ACC112 (cell line): ENCODE results near the gene ADCY3.

ENCODE experiments used
- H2AFZ ChIP-seq: fragments of 200-600 bp; sonication (generic); one replicate; pipeline ENCODE4 v1.6.0; 2017; ENCODE audit warnings: antibody characterized with exemption, low read length; ENCODE audit not compliant: unreplicated experiment
- H3K27ac ChIP-seq: fragments of 200-600 bp; sonication (generic); 2 replicates; pipeline ENCODE4 v1.5.1; 2014; ENCODE audit warnings: low read depth, mild to moderate bottlenecking, antibody characterized with exemption, low read length, moderate library complexity
- H3K27me3 ChIP-seq: fragments of 200-600 bp; sonication (generic); 2 replicates; pipeline ENCODE4 v1.6.1; 2014; ENCODE audit warnings: mild to moderate bottlenecking, antibody characterized with exemption, low read length, moderate library complexity, mixed read lengths; ENCODE audit not compliant: insufficient read depth
- H3K36me3 ChIP-seq: fragments of 200-600 bp; sonication (generic); 2 replicates; pipeline ENCODE4 v1.6.1; 2016; ENCODE audit warnings: mild to moderate bottlenecking, antibody characterized with exemption, low read length, moderate library complexity, mixed read lengths; ENCODE audit not compliant: insufficient read depth
- H3K4me1 ChIP-seq: fragments of 200-600 bp; sonication (generic); one replicate; pipeline ENCODE4 v1.6.1; 2016; ENCODE audit warnings: low read length, mixed read lengths; ENCODE audit not compliant: insufficient read depth, unreplicated experiment, control insufficient read depth
- H3K4me3 ChIP-seq: fragments of 200-600 bp; sonication (generic); 2 replicates; pipeline ENCODE4 v1.5.1; 2014; ENCODE audit warnings: mild to moderate bottlenecking, low read depth, low read length
- H3K79me2 ChIP-seq: fragments of 200-600 bp; sonication (generic); one replicate; pipeline ENCODE4 v1.6.0; 2016; ENCODE audit warnings: low read length; ENCODE audit not compliant: control insufficient read depth, unreplicated experiment, insufficient read depth

The ADCY3 gene

DNA sequence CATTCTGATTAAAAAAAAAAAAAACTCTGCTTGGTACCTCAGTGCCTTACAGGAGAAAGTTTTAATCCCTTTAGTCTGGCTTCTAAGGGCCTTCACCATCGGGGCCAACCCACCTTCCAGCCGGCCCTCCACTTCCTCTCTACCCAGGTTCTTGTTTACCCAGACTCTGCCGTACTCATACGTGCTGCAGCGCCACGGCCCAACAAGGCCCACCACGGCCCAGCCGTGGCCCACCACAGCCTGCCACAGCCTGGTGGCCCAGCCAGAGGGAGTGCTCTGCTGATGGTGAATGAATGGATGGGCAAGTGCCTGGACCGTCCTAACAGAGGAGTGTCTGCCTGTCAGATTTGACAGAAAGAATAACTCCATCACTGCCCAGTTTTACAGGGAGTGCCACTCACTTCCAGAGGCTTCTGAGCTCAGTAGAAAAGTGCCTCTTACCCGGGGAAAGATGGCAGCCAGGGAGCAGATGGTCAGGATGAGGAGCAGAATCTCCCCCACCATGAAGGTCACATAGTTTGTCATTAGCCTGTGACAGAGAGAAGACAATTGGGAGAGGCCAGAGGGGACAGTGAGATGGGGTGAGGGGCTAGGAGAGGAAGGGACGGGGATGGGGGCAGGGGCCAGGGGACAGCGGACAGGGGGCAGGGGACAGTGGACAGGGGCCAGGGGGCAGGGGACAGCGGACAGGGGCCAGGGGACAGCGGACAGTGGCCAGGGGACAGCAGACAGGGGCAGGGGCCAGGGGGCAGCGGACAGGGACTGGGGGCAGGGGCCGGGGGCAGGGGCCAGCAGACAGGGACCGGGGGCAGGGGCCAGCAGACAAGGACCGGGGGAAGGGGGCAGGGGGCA lies 88.6 kb downstream of the ADCY3 start:
- H3K27me3 ChIP-seq, result no peaks in the 10 kb centered on the region
- no peak overlapping the region for H3K27ac ChIP-seq
- no peaks in the 10 kb centered on the region for H3K79me2 ChIP-seq
- H3K4me1 ChIP-seq, result peaks cover 10% of the 10 kb centered on the region
- no peak overlapping the region for H3K4me3 ChIP-seq
- H3K36me3 ChIP-seq, result no peaks in the 10 kb centered on the region
- H2AFZ ChIP-seq, result no peak overlapping the region

DNA sequence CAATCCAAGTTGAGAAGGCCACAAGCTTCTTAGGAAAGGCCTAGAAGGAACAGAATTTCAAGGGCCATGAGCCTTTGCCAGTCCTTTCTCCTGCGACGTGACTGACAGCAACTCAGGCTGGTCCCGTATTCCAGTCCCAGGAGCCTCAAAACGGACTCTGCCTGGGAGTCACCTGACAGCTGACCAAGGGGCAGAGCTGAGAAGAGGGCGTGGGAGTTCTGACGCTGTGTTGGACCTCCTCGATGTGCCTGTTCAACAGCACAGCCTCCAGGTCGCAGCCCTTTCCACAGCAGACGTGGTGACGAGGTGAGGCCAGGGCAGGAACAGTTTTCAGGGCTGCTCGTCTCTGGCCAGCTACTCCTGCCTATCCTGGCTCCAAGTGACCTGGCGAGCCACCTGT lies 89.3 kb downstream of the ADCY3 start:
- Histone ChIP-seq H3K27me3 (no peaks in the 10 kb centered on the region), H3K36me3 (no peaks in the 10 kb centered on the region), H2AFZ (no peak overlapping the region), H3K79me2 (no peaks in the 10 kb centered on the region), H3K4me3 (no peak overlapping the region), H3K27ac (no peak overlapping the region), H3K4me1 (peaks cover 15% of the 10 kb centered on the region)

DNA sequence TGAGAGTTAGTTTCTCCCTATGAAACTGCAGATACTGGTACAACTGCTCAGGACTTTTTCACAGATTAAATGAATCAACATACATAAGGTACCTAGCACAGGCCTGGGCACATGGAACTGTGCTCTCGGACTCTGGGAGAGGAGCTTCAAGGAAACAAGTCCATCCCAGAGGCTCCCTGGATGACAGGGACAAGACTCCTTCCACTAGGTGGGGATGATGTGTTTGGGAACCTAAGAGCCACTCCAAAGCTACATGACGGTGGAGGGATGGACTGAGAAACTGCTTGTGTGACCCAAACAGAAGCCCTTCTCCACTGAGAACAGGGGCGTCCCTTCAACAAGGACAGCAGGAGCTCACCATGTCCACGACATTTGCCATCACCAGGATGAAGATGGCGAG lies 89.7 kb downstream of the ADCY3 start:
- H3K36me3 ChIP-seq, result no peaks in the 10 kb centered on the region
- H2AFZ ChIP-seq, result no peak overlapping the region
- no peaks in the 10 kb centered on the region for H3K27me3 ChIP-seq

DNA sequence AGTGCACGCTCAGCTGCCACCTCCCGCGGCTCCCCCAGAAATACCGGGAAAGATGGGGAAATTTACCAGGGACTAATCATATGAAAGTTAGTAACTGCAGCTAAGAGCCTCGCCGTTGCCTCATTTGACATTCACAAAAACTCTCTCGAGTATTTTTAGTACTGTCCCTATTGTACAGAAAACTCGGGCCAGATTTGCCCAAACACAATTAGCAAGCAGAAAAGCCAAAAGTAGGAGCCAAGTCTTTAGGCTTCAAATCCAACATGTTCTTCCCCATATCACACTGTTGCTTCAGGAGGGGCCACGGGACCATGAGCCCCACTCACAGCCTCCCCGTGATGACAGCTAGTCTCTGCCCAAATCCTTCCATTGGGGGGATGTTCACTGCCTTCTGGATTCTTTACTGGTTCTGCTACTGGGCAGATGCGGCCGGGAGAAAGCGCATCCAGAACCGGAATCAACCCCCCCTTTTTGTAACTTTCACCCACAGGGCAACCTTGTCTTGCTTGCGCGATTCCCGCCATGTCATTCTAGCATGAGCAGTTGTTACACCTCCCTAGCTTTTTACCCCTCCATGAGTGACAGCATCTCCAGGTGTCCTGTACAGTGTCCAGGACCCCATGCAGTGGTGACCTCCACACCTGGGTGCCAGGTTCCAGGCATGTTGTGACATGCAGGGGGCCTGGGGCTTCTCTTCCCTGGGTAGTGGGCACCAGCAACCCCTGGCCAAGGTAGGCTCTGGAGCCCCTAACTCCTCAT lies 91.6 kb downstream of the ADCY3 start:
- Histone ChIP-seq H3K4me3 (no peak overlapping the region), H3K27ac (no peak overlapping the region), H3K27me3 (no peaks in the 10 kb centered on the region), H2AFZ (no peak overlapping the region), H3K4me1 (peaks cover 15% of the 10 kb centered on the region), H3K36me3 (no peaks in the 10 kb centered on the region), H3K79me2 (no peaks in the 10 kb centered on the region)

More for the DNA sequence above, 89.7 kb downstream of the ADCY3 start:
- H3K4me3 ChIP-seq, result no peak overlapping the region
- H3K79me2 ChIP-seq, result no peaks in the 10 kb centered on the region
- peaks cover 15% of the 10 kb centered on the region for H3K4me1 ChIP-seq
- H3K27ac ChIP-seq, result no peak overlapping the region

DNA sequence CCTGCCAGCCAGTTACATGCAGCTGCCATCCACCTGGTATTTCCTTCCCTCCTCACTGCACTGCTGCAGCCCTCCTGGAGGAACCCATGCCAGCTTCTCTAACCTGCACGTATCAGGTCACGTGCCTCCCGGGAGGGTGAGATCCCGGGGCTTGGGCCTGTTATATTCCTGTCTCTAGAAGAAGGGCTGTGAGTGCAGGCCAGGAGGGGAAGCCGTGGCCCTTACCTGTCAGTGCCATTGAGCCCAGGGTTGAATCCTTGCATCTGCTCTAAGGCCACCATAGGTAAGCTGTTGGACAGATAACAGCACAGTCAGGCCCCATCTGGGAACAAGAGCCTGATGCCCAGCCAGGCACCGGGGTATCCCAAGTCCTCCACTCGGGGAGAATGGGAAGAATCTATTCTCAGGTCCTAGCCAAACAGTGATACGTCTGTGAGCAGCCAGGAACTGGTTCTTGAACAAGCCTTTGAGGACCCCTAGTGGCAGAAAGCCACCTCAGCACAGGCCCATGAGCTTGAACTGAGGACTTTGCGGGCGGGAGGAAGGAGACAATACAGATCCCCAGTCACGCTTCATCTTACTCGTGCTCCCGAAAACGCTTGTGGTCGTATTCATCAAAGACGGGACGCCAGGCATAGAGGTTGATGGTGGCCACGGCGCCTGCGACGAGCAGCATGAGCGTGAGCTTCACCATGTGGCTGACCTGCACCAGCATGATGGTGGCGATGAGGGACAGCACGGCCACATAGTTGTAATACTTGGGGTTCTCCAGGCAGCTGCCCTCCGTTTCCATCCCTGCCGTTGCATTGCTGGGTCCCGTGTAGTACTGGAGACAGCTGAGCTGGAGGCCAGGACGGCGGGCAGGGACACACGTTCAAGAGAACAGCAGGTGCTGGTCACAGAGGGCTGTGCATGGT lies 92.5 kb downstream of the ADCY3 start:
- Histone ChIP-seq H3K79me2 (no peaks in the 10 kb centered on the region), H3K27me3 (no peaks in the 10 kb centered on the region), H3K36me3 (no peaks in the 10 kb centered on the region), H3K4me3 (no peak overlapping the region), H3K4me1 (peaks cover 15% of the 10 kb centered on the region), H2AFZ (no peak overlapping the region), H3K27ac (no peak overlapping the region)

DNA sequence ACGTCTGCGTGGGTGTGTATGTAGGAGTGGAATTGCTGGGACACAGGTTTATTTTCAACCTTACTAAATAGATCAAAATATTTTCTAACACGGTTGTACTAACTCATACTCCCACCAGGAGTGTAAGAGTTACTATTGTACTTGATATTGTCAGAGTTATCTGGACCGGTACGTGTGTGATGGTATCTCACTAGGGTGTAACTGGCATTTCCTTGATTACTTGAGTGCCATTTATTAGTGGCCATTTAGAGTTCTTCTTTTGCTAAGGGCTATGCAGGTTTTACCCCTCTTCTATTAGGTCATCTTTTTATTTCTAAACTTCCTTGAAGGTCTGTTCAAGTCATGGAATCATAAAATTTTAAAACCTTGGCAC lies 93.3 kb downstream of the ADCY3 start:
- no peak overlapping the region for H2AFZ ChIP-seq
- peaks cover 15% of the 10 kb centered on the region for H3K4me1 ChIP-seq
- H3K27me3 ChIP-seq, result no peaks in the 10 kb centered on the region
- no peaks in the 10 kb centered on the region for H3K36me3 ChIP-seq
- no peak overlapping the region for H3K4me3 ChIP-seq
- peak overlapping the region; percentile 17 for H3K27ac ChIP-seq
- no peaks in the 10 kb centered on the region for H3K79me2 ChIP-seq

DNA sequence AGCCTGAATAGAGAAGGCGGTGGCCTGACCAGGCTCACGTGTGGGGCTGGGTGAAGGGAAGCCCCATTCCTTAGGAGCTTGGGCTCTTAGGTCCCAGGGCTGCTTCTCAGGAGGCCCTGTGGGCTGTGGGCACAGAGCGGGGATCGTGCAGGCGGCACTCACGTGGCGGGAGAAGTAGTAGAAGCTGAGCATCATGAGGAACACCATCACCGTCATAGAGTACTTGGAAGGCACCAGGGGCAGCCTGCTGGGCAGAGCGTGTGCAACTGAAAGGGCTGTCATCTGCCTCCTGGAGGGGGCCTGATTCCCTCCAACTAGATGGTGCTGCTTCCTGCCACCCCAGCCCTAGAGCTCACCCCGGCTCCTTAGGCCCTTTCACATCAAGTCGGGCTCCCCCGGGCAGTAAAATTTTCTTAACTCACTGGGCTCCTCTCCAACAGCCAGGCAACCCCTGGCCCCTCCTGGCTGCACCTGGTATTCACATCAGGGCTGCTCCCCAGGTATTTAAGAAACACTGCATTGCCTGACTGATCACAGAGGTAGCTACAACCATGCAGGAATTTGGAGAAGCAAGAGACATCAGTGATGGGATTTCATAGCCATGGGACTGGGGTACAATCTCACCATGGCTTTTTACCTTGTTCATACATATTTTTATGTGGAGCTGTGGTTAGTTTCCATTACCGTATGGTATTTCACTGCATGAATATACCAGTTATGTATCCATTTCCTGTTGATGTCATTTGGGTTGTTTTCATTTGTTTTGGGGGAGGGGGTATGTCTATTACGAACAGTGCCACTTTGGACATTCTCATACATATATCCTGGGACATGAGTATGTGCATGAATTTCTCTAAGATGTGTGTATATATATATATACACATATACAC lies 93.9 kb downstream of the ADCY3 start:
- peaks cover 15% of the 10 kb centered on the region for H3K4me1 ChIP-seq
- H3K27ac ChIP-seq, result peak overlapping the region; percentile 17
- no peaks in the 10 kb centered on the region for H3K27me3 ChIP-seq
- H2AFZ ChIP-seq, result no peak overlapping the region
- H3K79me2 ChIP-seq, result no peaks in the 10 kb centered on the region
- no peak overlapping the region for H3K4me3 ChIP-seq
- H3K36me3 ChIP-seq, result no peaks in the 10 kb centered on the region

DNA sequence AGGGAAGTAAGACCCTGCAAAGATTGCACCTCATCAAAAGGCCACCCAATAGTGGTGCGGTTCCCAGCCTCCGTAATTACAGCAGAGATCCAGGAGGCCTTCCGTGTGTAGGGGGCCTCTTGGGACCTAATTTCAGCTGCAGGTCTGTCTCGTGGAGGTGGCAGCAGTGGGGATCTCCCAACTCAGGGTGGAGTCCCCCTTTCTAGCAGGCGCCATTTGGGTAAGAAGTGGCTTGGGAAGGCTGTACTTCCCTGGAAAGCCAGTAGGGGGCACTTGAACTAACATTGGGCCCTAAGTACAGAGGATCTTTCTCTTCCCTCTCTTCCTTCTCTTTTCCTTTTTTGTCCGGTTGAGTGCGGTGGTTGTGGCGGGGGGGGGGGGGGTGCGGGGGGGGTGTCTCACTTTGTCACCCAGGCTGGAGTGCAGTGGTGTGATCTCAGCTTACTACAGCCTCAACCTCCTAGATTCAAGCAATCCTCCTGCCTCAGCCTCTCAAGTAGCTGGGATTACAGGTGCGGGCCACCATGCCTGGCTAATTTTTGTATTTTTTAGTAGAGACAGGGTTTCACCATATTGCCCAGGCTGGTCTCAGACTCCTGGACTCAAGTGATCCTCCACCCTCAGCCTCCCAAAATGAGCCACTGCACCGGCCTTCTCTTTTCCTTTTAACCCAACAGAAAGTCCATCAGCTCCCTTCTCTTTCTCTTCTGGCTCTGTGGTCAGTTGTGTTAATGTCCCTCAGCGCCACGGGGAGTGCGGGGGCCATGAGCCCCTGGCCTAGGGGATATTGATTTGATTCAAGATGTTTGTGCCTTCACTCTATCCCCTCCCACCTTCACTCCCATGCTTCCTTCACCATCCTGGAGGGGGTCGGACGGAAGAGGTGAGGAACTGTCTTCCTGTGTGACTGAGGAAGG lies 94.8 kb downstream of the ADCY3 start:
- Histone ChIP-seq H2AFZ (no peak overlapping the region), H3K36me3 (peaks cover 8% of the 10 kb centered on the region; the same call in 1 of the 2 replicates), H3K27ac (no peak overlapping the region), H3K27me3 (no peaks in the 10 kb centered on the region), H3K4me3 (no peak overlapping the region), H3K4me1 (peaks cover 15% of the 10 kb centered on the region), H3K79me2 (no peaks in the 10 kb centered on the region)

DNA sequence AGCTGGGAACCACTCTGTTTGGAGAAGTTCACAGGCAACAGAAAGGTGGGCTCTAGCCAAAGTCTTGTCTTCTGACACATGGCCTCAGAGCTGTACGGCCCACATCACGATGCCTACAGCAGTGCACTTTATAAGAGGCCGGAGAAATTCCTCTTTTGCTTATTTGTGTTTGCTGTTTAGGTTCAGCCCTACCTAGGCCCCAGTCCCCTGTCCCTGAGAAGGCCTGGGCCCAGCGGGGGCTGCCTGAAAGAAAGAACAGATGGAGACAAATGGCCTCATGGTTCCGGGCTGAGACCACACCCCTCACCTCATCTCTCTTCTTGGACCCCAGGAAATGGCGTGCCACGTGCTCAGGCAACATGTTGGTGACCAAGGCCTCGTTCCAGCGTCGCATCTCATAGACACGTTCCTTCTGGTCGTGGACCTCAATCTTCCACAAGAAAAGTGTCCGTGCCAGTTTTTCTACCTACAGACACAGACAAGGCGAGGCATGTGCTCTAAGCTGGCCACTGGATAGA lies 95.9 kb downstream of the ADCY3 start:
- Histone ChIP-seq H3K36me3 (peaks cover 15% of the 10 kb centered on the region; the same call in 1 of the 2 replicates), H3K4me3 (no peak overlapping the region), H3K27ac (no peak overlapping the region), H3K79me2 (no peaks in the 10 kb centered on the region), H3K27me3 (no peaks in the 10 kb centered on the region), H2AFZ (no peak overlapping the region), H3K4me1 (peaks cover 15% of the 10 kb centered on the region)
